Stimulated activated CD8-positive, alpha-beta memory T cell treated with anti-CD3 and anti-CD28 coated beads, Interleukin-4, amount 100 ng/mL, for 24 hours (primary cell): Measurements from ENCODE around the gene PREX1.
A peak's percentile ranks its signal among the peaks of the same experiment; 100 is the strongest.

Source experiments
- DNase-seq: peaks from one replicate; pipeline ENCODE4 v3.0.0-alpha.2; 2020; ENCODE audit warnings: low read depth

The PREX1 gene

DNA sequence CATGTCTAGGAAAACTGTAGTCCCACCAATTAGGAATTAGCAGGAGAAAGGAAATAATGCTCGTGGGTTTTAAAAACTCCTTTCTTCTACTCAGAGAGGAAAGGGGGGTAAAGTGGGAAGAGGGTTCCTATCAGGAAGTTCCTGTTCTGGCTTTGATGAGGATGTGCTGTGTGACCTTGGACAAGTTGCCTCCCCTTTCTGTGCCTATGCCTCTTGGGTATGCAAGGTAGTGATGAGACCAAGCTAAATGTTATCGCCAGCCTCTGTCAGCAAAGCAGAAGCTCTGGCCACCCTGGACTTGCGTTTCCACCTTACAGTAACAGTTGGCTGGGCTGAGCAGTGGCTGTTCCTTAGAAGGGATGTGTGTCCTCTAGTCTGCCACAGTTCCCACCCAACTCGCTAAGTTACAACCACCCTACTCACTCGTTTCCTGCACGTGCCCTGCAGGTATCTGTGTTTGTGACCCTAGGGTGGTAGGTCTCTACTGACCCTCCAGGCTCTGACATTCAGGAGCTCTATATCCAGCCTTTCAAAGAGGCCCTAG, 110.0 kb downstream of the PREX1 start:
- DNase-seq = no peak

GRCh38 chr20:48717095-48717672, 110.6 kb downstream of the PREX1 start:
- no peak for DNase-seq

DNA sequence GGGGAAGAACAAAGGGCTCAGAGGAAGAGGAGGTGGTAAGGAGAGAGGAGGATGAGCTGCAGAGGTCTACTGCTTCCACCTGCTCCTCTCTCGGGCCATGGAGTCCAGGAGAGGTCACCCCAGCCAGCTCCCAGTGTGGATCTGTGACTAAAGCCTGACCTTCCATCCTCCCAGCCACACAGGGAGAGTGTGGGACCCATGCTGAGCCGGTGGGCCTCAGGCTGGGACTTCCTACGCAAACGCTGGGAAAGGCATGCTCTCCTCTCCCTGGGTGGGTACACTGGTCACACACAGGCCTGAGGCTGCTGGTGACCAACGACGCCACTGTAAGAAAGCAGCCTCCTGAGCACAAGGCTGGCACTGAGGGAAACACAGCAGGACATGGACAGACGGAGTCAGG, 111.3 kb downstream of the PREX1 start:
- DNase-seq = no peak

GRCh38 chr20:48716086-48716485, 111.7 kb downstream of the PREX1 start:
- DNase-seq = peak; percentile 61

DNA sequence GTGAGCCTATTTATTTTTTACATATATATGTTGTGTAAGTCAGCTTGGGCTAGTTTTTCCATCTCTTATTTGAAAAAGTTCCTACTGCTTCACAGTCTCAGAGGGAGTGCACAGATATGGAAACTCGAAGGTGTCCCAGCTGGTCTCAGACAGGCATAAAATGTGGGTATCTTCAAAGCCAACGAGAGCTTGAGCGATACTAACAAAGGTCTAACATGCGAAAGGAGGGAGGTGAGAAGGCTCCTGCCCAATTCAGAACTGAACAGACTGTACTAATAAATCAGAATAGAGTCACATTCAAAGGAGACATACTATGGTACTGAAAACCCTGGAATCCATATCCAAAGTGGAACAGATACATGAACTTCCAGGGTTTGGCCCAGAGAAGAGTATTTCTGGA, 113.0 kb downstream of the PREX1 start:
- no peak for DNase-seq

GRCh38 chr20:48711696-48712464, 115.9 kb downstream of the PREX1 start:
- DNase-seq = no peak

GRCh38 chr20:48711044-48711428, 116.8 kb downstream of the PREX1 start:
- DNase-seq = no peak

DNA sequence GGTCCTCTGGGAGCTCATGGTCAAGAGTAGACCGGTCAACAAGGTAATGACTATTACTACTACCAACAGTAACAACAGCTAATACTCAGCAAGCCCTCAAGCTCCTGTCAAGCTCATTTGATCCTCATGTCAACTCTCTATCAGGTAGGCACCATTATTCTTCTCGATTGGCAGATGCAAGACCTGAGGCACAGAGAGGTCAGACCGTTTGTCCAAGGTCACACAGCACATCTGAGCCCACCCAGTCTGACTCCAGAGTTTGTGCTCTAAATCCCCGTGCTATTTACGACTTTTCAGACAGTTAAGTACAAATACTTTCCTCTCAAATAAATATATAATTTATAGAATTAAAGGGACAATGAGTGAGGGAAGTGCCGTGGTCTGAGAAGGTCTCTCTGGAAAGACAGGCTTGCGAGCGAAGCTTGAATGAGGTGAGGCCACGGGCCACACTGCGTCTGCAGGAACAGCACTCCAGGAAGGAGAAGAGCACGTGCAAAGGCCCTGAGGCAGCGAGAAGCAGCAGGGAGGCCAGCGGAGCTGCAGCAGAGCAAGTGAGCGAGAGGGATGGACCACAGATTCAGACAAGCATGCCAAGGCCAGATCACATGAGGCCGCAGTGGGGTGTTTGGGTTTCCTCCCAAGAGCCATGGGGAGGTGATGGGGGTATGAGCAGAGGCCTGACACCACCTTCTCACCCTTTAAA, 117.3 kb downstream of the PREX1 start:
- DNase-seq = no peak

DNA sequence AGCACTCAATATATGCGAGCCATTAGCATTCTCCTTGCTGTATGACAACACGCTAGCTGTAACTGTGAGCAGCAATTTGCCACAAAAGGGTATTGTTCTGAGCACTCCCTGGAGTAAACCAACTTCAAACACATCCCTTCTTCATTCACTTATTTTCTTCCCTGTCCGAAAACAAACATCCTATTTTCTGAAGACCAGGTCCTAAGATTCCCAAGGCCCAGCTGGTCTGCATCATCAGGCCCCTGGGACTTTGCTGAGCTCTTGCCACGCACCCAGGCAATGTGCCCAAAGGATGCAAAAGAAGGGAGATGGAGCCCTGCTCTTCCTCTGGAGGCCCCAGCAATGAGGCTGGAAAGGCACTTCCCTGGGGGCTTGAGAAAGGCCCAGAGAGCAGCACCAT, 118.1 kb downstream of the PREX1 start:
- no peak for DNase-seq

DNA sequence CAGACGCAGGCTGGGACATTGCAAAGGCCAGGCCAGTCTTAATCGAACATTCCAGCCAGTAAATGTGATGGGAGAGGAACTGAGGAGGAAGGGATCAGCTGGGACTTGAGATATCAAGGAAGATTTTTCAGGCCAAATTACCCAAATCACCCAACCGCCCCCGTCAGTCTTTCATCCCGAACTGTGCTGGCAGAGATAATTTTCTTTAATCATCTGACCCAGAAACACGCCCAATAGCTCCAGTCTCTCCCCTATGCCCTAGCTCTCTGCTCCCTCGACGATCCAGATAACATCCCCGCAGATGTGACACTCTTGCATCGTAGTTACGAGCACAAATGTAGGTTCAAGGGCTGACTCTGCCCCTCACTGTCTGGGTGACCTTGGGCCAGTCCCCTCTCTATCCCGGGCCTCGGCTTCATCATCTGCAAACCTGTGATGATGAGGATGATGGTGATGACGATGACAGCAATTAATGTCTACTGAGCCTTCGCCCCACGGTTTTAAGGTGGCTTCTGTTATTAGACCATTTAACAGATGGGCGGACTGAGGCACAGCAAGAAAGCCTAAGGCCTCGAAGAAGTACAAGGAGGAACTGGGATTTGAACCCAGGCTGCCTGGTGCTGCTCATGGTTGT, 118.6 kb downstream of the PREX1 start:
- DNase-seq = no peak

DNA sequence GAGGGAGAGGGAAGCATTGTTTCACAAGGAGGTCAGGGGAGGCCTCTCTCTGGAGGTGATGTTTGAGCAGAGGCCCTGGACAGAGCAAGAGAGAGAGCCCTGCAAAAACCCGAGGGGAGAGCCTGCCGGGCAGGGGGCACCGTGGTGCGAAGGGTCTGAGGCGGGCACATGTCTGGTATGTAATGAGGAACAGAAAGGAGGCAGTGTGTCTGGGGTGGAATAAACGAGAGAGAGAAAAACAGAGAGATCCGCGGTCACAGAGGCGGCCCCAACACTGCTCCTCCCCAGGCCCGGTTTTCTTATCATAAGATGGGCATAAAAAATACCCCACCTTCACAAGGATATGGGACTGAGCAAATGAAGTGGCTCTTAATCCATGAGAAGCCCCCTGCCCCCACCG, 119.2 kb downstream of the PREX1 start:
- no peak for DNase-seq

DNA sequence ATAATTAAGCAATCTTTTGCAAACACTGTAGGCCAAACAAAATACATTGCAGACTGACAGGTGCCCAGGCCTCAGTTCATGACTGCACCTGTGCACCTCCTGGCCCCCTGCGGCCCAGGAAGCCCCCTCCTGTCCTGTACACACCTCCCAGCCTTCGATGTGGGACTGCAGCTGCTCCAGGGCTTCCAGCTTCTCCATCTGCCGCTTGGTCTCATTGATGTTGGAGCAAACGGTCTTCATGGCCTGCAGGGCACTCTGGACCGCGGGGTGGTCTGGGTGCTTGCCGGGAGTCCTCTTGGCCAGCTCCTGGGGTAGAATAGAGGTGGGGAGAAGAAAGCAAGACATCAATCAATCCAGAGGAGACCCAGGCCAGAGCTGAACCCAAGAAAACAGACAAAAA, 119.7 kb downstream of the PREX1 start:
- no peak for DNase-seq

DNA sequence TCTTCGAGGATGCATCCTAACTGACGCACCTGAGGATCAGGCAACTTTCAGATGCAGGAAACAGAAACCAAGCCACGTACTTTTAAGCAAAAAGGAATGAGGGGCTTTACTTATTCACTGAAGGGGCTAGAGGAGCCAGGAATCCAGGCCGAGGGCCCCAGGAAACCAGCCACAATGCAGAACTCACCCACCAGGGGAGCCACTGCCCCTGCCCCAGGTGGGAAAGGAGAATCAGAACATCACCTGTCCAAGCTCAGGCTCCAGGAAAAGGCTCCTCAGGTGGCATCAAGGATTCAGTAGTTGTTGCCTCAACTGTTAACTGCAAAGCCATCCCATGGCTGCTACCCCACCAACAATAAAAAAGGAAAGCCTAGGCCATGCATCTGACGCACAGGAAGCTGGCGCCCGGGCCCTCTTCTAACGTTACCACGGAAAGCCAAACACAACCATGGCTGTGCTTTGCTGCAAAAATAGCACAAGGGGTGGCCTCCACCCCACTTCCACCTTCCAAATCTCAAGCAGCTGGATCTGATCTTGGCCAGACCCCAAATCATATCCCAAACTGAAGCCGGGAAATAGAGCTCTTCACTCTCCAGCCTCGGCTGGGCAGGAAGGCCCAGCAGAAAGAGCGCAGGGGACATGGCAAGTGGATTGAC, 121.0 kb downstream of the PREX1 start:
- DNase-seq = no peak

DNA sequence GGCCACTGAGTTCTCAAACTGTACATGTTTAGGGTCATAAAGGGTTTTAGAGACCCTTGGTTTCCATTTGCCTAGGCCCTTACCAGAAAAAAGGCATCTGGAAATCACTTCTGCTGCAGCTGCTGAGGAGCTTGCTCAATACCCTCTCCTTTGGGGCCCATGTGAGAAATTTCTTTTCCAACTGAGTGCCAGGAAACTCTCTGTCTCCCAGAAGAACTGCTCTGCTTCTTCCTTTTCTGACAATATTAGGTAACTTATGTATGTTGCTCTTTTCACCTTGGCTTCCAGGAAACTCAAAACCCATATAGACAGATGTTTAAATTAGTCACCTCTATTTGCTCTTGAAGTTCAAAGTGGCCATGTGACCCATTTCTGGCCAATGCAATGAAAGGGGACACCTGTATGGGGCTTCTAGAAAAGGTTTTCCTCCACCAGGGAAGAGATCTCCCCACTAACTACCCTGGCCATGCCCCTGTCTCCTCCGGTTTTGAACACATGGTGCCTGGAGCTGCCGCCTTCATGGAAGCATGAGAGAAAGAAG, 121.6 kb downstream of the PREX1 start:
- DNase-seq = no peak

DNA sequence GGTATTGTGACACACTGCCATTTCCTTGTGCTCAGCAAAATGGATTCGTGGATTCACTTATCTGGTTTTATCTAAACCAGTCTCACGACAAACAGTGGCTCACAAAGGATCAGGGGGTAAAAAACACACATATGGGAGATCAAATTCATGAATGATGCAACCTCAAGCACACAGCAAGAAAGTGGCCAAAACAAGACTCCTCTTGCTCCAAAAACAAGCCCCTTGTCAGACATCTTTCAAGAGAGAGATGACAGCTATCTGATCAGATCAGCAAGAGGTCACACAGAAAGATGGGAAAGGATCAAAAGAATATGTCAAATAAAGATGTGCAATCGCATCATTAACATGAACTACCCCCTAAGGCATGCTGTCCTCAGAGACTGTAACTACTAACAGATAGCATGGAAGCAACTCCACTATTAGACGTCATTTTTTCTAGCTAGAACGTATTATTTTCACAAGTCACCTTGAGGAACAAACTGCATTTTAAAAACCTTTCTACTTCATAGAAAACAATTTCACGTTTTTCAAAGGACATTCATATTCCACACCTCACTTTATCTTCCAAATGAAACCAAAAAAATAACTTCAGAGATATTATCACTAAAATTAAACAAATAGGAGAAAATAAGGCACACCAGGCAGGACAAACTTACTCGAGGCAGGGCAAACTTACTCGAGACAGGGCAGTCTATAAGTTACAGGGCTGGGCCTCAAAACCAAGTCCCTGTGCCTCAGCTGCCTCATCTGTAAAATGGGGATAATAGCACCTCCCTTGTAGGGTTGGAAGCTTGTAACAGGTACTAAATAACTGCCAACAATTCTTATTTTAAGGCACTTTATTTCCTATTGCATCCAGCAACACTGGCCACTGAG, 122.3 kb downstream of the PREX1 start:
- DNase-seq = no peak

DNA sequence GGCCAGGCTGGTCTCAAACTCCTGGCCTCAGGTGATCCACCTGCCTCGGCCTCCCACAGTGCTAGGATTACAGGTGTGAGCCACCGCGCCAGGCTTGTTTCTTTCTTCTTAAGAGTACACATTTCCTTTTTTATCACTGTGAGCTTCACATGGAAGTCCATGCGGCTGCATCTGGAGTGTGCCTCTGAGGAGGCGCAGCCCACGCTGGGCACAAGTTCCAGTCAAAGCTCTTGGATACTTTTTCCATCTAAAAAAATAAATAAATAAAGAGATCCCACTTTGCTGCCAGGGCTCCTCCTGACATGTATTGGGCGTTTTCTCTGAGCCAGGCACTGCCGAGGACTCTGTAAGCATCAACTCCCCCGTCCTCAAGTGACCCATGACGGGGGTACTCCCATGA, 123.0 kb downstream of the PREX1 start:
- no peak for DNase-seq

GRCh38 chr20:48703511-48704219, 124.1 kb downstream of the PREX1 start:
- no peak for DNase-seq

DNA sequence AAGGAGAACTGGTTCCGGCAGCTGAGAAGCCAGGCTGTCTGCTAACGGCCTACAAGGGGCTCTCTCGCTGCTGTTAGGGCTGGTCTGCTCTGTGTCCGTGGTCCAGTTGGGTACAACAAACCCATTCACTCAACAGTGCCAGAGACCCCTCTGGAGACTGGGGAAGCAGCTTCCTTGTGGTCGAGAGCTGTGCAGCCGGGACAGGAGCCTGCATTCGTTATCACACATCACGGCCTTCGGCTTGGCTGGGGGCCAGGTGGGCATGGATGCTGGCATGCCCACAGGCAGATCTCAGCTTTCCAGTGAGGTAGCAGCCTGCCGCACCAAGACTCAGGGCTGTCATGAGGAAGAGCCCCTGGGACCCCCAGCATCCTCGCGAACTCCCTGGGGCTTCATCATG, 124.7 kb downstream of the PREX1 start:
- no peak for DNase-seq

GRCh38 chr20:48702455-48702913, 125.3 kb downstream of the PREX1 start:
- DNase-seq = no peak

- no peak for DNase-seq
These were observed 126.1 kb downstream of the PREX1 start for GRCh38 chr20:48701702-48702101.
